ENCODE results near the gene DCLRE1C.
A peak's percentile ranks its signal among the peaks of the same experiment; 100 is the strongest.
"Not testable (repeated sequence)": the region's sequence is repeated elsewhere in the genome, so short reads cannot be mapped to it uniquely, and the experiment has no call there.

DCLRE1C gene

GRCh38 chr10:14880229-14880628, 73.7 kb downstream of the DCLRE1C start:
- DNase-seq (ENCODE audit: low read depth): no peak

- no peak for DNase-seq (ENCODE audit: low read depth)
Observed at GRCh38 chr10:14879928-14880193, 74.0 kb downstream of the DCLRE1C start.

- peak; percentile 11 for DNase-seq (ENCODE audit: low read depth)
Observed at GRCh38 chr10:14879124-14879927, 74.6 kb downstream of the DCLRE1C start.

- DNase-seq (ENCODE audit: low read depth): peak; percentile 90
Observed at GRCh38 chr10:14878266-14879123, 75.4 kb downstream of the DCLRE1C start, which contains the start of gene SUV39H2. SUV39H2 (plus strand) TSS chr10:14878866; CDS start chr10:14878889, 23 bp downstream.

- no peak for DNase-seq (ENCODE audit: low read depth)
Observed at GRCh38 chr10:14876764-14877163, 77.1 kb downstream of the DCLRE1C start.

- no peak for DNase-seq (ENCODE audit: low read depth)
Observed at GRCh38 chr10:14875941-14876340, 78.0 kb downstream of the DCLRE1C start.

GRCh38 chr10:14873090-14873760, 80.7 kb downstream of the DCLRE1C start:
- no peak for DNase-seq (ENCODE audit: low read depth)

- DNase-seq (ENCODE audit: low read depth): not testable (repeated sequence)
Observed at GRCh38 chr10:14864871-14865270, 89.0 kb downstream of the DCLRE1C start.

- not testable (repeated sequence) for DNase-seq (ENCODE audit: low read depth)
Observed at GRCh38 chr10:14864466-14864865, 89.4 kb downstream of the DCLRE1C start.

GRCh38 chr10:14860791-14861190, 93.1 kb downstream of the DCLRE1C start:
- no peak for DNase-seq (ENCODE audit: low read depth)

- DNase-seq (ENCODE audit: low read depth): no peak
Observed at GRCh38 chr10:14859775-14860174, 94.1 kb downstream of the DCLRE1C start.

GRCh38 chr10:14859043-14859442, 94.9 kb downstream of the DCLRE1C start:
- no peak for DNase-seq (ENCODE audit: low read depth)

- no peak for DNase-seq (ENCODE audit: low read depth)
Observed at GRCh38 chr10:14858338-14858960, 95.4 kb downstream of the DCLRE1C start.

GRCh38 chr10:14855453-14855852, 98.4 kb downstream of the DCLRE1C start:
- no peak for DNase-seq (ENCODE audit: low read depth)

- DNase-seq (ENCODE audit: low read depth): no peak
Observed at GRCh38 chr10:14852236-14852635, 101.7 kb downstream of the DCLRE1C start.

Data from activated T-helper 1 cell treated with Interleukin-2 at 50 U/mL for 16 hours (primary cell).